GM23338 (cell line): ENCODE data around the gene POC1B. TPM values are rescaled to one million over a fixed set of nuclear protein-coding genes. Genes with fewer than 3 reads are reported as not detected.

Experiments used
- ATAC-seq: fragments of 200-7000 bp; cut with Tn5 transposase; 3 replicates; pipeline ENCODE4 v1.9.1; 2020
- DNase-seq: peaks from one replicate; pipeline ENCODE4 v3.0.0-alpha.2; 2015; ENCODE audit warnings: low spot score
- H2AFZ ChIP-seq: fragments of 200-600 bp; sonication (generic); 2 replicates; pipeline ENCODE4 v1.8.0; 2016; ENCODE audit warnings: antibody characterized with exemption, mild to moderate bottlenecking, moderate library complexity
- H3F3A ChIP-seq: fragments of 200-600 bp; sonication (generic); replicated peaks from 2 replicates; pipeline ENCODE4 v1.8.0; 2017; ENCODE audit warnings: antibody characterized with exemption, mixed run types, low read depth
- H3K27ac ChIP-seq: fragments of 200-600 bp; sonication (generic); 2 replicates; pipeline ENCODE4 v1.6.1; 2016; ENCODE audit warnings: low read depth
- H3K27me3 ChIP-seq: fragments of 200-600 bp; sonication (generic); 2 replicates; pipeline ENCODE4 v1.8.0; 2016; ENCODE audit warnings: mild to moderate bottlenecking, mixed run types, moderate library complexity; ENCODE audit not compliant: insufficient read depth
- H3K36me3 ChIP-seq: fragments of 200-600 bp; sonication (generic); 2 replicates; pipeline ENCODE4 v1.8.0; 2016; ENCODE audit warnings: mild to moderate bottlenecking; ENCODE audit not compliant: insufficient read depth
- H3K4me1 ChIP-seq: fragments of 200-600 bp; sonication (generic); 2 replicates; pipeline ENCODE4 v1.8.0; 2016; ENCODE audit warnings: mild to moderate bottlenecking, moderate library complexity; ENCODE audit not compliant: insufficient read depth
- H3K4me2 ChIP-seq: fragments of 200-600 bp; sonication (generic); 2 replicates; pipeline ENCODE4 v1.7.1; 2017; ENCODE audit warnings: mixed run types
- H3K4me3 ChIP-seq: fragments of 200-600 bp; sonication (generic); 2 replicates; pipeline ENCODE4 v1.6.1; 2016; ENCODE audit warnings: mixed run types
- H3K79me2 ChIP-seq: fragments of 200-600 bp; sonication (generic); replicated peaks from 2 replicates; pipeline ENCODE4 v1.8.0; 2017; ENCODE audit warnings: mild to moderate bottlenecking; ENCODE audit not compliant: insufficient read depth
- H3K9me2 ChIP-seq: fragments of 200-600 bp; sonication (generic); 2 replicates; pipeline ENCODE4 v1.8.0; 2017; ENCODE audit not compliant: insufficient read depth
- H4K20me1 ChIP-seq: fragments of 200-600 bp; sonication (generic); replicated peaks from 2 replicates; pipeline ENCODE4 v1.8.0; 2017; ENCODE audit warnings: mild to moderate bottlenecking; ENCODE audit not compliant: insufficient read depth
- H3K27ac Mint-ChIP-seq: 2 replicates; pipeline ENCODE4 v1.8.0; 2020; ENCODE audit warnings: inconsistent platforms, mild to moderate bottlenecking, moderate library complexity, mixed read lengths
- H3K27me3 Mint-ChIP-seq: 3 replicates; pipeline ENCODE4 v1.8.0; 2022; ENCODE audit warnings: low read depth, mild to moderate bottlenecking, moderate library complexity, mixed read lengths, inconsistent platforms; ENCODE audit not compliant: insufficient read depth, poor library complexity
- H3K36me3 Mint-ChIP-seq: 3 replicates; pipeline ENCODE4 v1.8.0; 2021; ENCODE audit warnings: low read depth, mild to moderate bottlenecking, inconsistent platforms, moderate library complexity, mixed read lengths
- H3K4me1 Mint-ChIP-seq: 3 replicates; pipeline ENCODE4 v1.8.0; 2020; ENCODE audit warnings: mild to moderate bottlenecking, inconsistent platforms, mixed read lengths
- H3K4me3 Mint-ChIP-seq: 3 replicates; pipeline ENCODE4 v1.8.0; 2021; ENCODE audit warnings: moderate library complexity, mild to moderate bottlenecking, inconsistent platforms, mixed read lengths
- H3K9me3 Mint-ChIP-seq: 3 replicates; pipeline ENCODE4 v1.8.0; 2020; ENCODE audit warnings: moderate library complexity, mild to moderate bottlenecking, inconsistent platforms, mixed read lengths
- CTCF ChIP-seq, 2 experiments: fragments of 200-600 bp in 1 of 2; sonication (generic) in 1 of 2; conservative IDR thresholded peaks; 2 replicates each; pipeline versions ENCODE4 v1.5.1 to v1.6.1; 2016 to 2017; ENCODE audit warnings: antibody characterized with exemption in 2 of 2, low read depth in 2 of 2, mild to moderate bottlenecking in 2 of 2, moderate library complexity in 1 of 2
- ETS1 ChIP-seq: IDR thresholded peaks from 2 replicates; pipeline ENCODE4 v1.6.1; 2016; ENCODE audit warnings: antibody characterized with exemption
- EZH2phosphoT487 ChIP-seq: fragments of 200-600 bp; sonication (generic); IDR thresholded peaks from one replicate; pipeline ENCODE4 v1.8.1; 2018; ENCODE audit warnings: antibody characterized with exemption; ENCODE audit not compliant: unreplicated experiment
- JUNB ChIP-seq: IDR thresholded peaks from one replicate; pipeline ENCODE4 v1.6.1; 2016; ENCODE audit warnings: antibody characterized with exemption; ENCODE audit not compliant: unreplicated experiment
- NANOG ChIP-seq: IDR thresholded peaks from 2 replicates; pipeline ENCODE4 v1.6.1; 2016; ENCODE audit warnings: antibody characterized with exemption, borderline replicate concordance
- STAT1 ChIP-seq: IDR thresholded peaks from one replicate; pipeline ENCODE4 v1.6.1; 2016; ENCODE audit warnings: antibody characterized with exemption; ENCODE audit not compliant: unreplicated experiment
- ZNF114 ChIP-seq: fragments of 250-450 bp; sonication (Bioruptor Pico); IDR thresholded peaks from 2 replicates; pipeline ENCODE4 v1.5.0; 2020; ENCODE audit warnings: mild to moderate bottlenecking, moderate library complexity
- ZNF331 ChIP-seq: fragments of 250-450 bp; sonication (Bioruptor Pico); IDR thresholded peaks from 2 replicates; pipeline ENCODE4 v1.5.0; 2020; ENCODE audit warnings: low read depth, mild to moderate bottlenecking, moderate library complexity
- polyA plus RNA-seq: library from polyadenylated mRNA; unstranded; fragments of >200 nt; fragmentation: Nextera tagmentation; extraction: Ambion mirVana; gene quantifications from 2 replicates; pipeline ENCODE4 v1.2.1, GENCODE V29; 2016
- total RNA-seq: library from RNA; depleted of rRNA; stranded (reverse); fragments of >200 nt; shearing (Covaris generic); gene quantifications from 2 replicates; pipeline ENCODE4 v1.2.3, GENCODE V29; 2014
- TF ChIP-seq, protein P1 (sequence below): IDR thresholded peaks from one replicate; pipeline ENCODE4 v1.6.1; 2018; ENCODE audit warnings: antibody characterized with exemption; ENCODE audit not compliant: unreplicated experiment
- TF ChIP-seq, protein P2 (sequence below): fragments of 250-450 bp; sonication (Bioruptor Pico); IDR thresholded peaks from 2 replicates; pipeline ENCODE4 v1.5.0; 2020; ENCODE audit warnings: mild to moderate bottlenecking, moderate library complexity

The POC1B gene
- total and polyA plus RNA-seq, 2 experiments from 2014 or later = 11.8 to 17.5 TPM

GRCh38 chr12:89566615-89567014 is 40.8 kb upstream of the POC1B start:
- no peak overlapping the region for H3K27ac ChIP-seq
- Mint-ChIP-seq H3K4me3 (no peak overlapping the region), H3K27me3 (no peaks in the 10 kb centered on the region), H3K9me3 (no peaks in the 10 kb centered on the region), H3K4me1 (no peaks in the 10 kb centered on the region), H3K36me3 (no peaks in the 10 kb centered on the region), H3K27ac (no peak overlapping the region)
- no peaks in the 10 kb centered on the region for H4K20me1 ChIP-seq
- H2AFZ ChIP-seq = no peak overlapping the region
- no peaks in the 10 kb centered on the region for H3K36me3 ChIP-seq
- no peaks in the 10 kb centered on the region for H3K4me1 ChIP-seq
- no peak for DNase-seq
- no peaks in the 10 kb centered on the region for H3F3A ChIP-seq
- H3K4me2 ChIP-seq = no peak overlapping the region
- no peaks in the 10 kb centered on the region for H3K79me2 ChIP-seq
- no peaks in the 10 kb centered on the region for H3K9me2 ChIP-seq
- H3K4me3 ChIP-seq = no peak overlapping the region
- no peak for ATAC-seq
- H3K27me3 ChIP-seq = no peaks in the 10 kb centered on the region
- TF ChIP-seq ETS1 (no peak), EZH2phosphoT487 (no peak), ZNF114 (CRISPR knock-in tag) (no peak), NANOG (no peak)
- TF ChIP-seq, protein P1, sequence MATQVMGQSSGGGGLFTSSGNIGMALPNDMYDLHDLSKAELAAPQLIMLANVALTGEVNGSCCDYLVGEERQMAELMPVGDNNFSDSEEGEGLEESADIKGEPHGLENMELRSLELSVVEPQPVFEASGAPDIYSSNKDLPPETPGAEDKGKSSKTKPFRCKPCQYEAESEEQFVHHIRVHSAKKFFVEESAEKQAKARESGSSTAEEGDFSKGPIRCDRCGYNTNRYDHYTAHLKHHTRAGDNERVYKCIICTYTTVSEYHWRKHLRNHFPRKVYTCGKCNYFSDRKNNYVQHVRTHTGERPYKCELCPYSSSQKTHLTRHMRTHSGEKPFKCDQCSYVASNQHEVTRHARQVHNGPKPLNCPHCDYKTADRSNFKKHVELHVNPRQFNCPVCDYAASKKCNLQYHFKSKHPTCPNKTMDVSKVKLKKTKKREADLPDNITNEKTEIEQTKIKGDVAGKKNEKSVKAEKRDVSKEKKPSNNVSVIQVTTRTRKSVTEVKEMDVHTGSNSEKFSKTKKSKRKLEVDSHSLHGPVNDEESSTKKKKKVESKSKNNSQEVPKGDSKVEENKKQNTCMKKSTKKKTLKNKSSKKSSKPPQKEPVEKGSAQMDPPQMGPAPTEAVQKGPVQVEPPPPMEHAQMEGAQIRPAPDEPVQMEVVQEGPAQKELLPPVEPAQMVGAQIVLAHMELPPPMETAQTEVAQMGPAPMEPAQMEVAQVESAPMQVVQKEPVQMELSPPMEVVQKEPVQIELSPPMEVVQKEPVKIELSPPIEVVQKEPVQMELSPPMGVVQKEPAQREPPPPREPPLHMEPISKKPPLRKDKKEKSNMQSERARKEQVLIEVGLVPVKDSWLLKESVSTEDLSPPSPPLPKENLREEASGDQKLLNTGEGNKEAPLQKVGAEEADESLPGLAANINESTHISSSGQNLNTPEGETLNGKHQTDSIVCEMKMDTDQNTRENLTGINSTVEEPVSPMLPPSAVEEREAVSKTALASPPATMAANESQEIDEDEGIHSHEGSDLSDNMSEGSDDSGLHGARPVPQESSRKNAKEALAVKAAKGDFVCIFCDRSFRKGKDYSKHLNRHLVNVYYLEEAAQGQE = no peak

DNA sequence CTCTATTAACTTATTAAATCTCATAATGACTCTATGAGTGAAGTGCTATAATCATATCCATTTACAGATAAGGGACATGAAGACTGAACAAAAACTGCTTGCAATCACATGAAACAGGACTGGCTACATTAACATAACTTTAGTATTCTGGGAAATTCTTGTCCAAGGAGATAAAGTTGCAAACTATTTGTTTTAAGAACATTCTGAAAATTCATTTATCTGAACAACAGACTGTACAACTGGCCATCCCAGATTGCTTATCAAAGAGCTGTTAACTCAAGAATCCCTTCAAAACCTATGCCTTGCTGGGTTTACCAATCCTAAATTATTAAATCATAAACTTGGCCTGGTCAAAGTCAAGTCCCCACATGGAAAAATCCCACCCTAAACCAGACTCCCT is 39.2 kb upstream of the POC1B start:
- Histone ChIP-seq H3F3A (no peaks in the 10 kb centered on the region), H3K36me3 (no peaks in the 10 kb centered on the region), H3K9me2 (no peaks in the 10 kb centered on the region), H3K27ac (no peak overlapping the region), H3K4me3 (no peak overlapping the region), H3K4me1 (no peaks in the 10 kb centered on the region), H3K27me3 (no peaks in the 10 kb centered on the region), H3K79me2 (no peaks in the 10 kb centered on the region), H4K20me1 (no peaks in the 10 kb centered on the region), H2AFZ (no peak overlapping the region), H3K4me2 (no peak overlapping the region)
- ATAC-seq = no peak
- Mint-ChIP-seq H3K36me3 (no peaks in the 10 kb centered on the region), H3K9me3 (no peaks in the 10 kb centered on the region), H3K4me1 (no peaks in the 10 kb centered on the region), H3K27me3 (no peaks in the 10 kb centered on the region), H3K4me3 (no peak overlapping the region), H3K27ac (no peak overlapping the region)
- no peak for DNase-seq
- TF ChIP-seq ZNF331 (CRISPR knock-in tag) = no peak
- no peak for TF ChIP-seq JUNB
- TF ChIP-seq, protein P2, sequence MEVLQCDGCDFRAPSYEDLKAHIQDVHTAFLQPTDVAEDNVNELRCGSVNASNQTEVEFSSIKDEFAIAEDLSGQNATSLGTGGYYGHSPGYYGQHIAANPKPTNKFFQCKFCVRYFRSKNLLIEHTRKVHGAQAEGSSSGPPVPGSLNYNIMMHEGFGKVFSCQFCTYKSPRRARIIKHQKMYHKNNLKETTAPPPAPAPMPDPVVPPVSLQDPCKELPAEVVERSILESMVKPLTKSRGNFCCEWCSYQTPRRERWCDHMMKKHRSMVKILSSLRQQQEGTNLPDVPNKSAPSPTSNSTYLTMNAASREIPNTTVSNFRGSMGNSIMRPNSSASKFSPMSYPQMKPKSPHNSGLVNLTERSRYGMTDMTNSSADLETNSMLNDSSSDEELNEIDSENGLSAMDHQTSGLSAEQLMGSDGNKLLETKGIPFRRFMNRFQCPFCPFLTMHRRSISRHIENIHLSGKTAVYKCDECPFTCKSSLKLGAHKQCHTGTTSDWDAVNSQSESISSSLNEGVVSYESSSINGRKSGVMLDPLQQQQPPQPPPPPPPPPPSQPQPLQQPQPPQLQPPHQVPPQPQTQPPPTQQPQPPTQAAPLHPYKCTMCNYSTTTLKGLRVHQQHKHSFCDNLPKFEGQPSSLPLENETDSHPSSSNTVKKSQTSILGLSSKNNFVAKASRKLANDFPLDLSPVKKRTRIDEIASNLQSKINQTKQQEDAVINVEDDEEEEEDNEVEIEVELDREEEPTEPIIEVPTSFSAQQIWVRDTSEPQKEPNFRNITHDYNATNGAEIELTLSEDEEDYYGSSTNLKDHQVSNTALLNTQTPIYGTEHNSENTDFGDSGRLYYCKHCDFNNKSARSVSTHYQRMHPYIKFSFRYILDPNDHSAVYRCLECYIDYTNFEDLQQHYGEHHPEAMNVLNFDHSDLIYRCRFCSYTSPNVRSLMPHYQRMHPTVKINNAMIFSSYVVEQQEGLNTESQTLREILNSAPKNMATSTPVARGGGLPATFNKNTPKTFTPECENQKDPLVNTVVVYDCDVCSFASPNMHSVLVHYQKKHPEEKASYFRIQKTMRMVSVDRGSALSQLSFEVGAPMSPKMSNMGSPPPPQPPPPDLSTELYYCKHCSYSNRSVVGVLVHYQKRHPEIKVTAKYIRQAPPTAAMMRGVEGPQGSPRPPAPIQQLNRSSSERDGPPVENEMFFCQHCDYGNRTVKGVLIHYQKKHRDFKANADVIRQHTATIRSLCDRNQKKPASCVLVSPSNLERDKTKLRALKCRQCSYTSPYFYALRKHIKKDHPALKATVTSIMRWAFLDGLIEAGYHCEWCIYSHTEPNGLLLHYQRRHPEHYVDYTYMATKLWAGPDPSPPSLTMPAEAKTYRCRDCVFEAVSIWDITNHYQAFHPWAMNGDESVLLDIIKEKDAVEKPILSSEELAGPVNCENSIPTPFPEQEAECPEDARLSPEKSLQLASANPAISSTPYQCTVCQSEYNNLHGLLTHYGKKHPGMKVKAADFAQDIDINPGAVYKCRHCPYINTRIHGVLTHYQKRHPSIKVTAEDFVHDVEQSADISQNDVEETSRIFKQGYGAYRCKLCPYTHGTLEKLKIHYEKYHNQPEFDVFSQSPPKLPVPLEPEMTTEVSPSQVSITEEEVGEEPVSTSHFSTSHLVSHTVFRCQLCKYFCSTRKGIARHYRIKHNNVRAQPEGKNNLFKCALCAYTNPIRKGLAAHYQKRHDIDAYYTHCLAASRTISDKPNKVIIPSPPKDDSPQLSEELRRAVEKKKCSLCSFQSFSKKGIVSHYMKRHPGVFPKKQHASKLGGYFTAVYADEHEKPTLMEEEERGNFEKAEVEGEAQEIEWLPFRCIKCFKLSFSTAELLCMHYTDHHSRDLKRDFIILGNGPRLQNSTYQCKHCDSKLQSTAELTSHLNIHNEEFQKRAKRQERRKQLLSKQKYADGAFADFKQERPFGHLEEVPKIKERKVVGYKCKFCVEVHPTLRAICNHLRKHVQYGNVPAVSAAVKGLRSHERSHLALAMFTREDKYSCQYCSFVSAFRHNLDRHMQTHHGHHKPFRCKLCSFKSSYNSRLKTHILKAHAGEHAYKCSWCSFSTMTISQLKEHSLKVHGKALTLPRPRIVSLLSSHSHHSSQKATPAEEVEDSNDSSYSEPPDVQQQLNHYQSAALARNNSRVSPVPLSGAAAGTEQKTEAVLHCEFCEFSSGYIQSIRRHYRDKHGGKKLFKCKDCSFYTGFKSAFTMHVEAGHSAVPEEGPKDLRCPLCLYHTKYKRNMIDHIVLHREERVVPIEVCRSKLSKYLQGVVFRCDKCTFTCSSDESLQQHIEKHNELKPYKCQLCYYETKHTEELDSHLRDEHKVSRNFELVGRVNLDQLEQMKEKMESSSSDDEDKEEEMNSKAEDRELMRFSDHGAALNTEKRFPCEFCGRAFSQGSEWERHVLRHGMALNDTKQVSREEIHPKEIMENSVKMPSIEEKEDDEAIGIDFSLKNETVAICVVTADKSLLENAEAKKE = no peak
- TF ChIP-seq CTCF (conservative IDR thresholded peaks at IDR 0.05; ENCODE audit: low read depth in 2 of 2) = no peak
- no peak for TF ChIP-seq STAT1
